NB4 (cell line): Measurements from ENCODE around the gene MARCKS.

Experiments
- CTCF ChIP-seq: IDR thresholded peaks from one replicate; pipeline ENCODE4 v1.5.1; 2012; ENCODE audit warnings: low read depth, low read length
- POLR2A ChIP-seq: IDR thresholded peaks from 2 replicates; pipeline ENCODE4 v1.6.1; 2011; ENCODE audit warnings: mild to moderate bottlenecking; ENCODE audit not compliant: insufficient read length; ENCODE audit errors: extremely low read depth

DNA sequence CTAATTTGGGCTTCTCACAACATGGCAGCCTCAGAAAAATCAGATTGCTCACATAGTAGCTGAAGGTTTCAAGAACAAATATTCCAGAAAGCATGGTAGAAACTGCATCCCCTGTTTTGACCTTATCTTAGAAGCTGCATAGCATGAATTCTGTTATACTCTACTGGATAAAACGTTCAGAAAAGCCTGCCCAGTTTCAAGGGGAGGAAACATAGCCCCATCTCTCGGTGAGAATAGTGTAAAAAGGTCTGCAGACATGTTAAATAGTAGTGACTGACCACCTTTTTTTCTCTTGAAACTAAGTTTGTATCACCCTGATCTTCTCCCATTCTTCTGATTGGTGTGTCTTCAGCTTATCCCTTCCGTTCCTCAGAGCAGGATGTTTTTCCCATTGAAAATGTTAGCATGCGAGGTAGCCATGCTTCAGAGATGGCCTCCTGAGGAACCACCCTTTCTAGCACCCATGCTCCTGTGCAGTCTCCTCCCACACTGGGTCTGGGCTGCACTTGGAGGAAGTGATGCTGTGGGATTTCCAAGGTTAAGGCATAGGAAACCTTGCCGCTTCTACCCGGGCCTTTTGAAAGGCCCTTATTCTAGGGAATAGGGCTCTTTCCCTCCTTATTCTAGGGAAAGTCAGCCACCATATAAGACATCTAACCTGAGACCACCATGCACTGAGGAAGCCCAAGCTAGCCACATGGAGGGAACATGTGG is 50.1 kb downstream of the MARCKS start:
- TF ChIP-seq POLR2A = no peak
- TF ChIP-seq CTCF = no peak
